ENCODE measurements around the gene AGER. TPM values are rescaled to one million over a fixed set of nuclear protein-coding genes. Genes with fewer than 3 reads are reported as not detected.

AGER gene
- total and polyA plus RNA-seq, 9 of the 15 experiments (the other 6 are each of a cell fraction or from before 2014, with no cell fraction given): 1.2 to 11.5 (median 4.1) TPM

GRCh38 chr6:32168350-32168749, 15.7 kb downstream of the AGER start (continued):
- no peak for TF ChIP-seq ZMIZ1 (IDR thresholded peaks at IDR 0.05; ENCODE audit: low read depth in 2 of 2, low read length in 2 of 2)
- TF ChIP-seq RCOR1 (IDR thresholded peaks at IDR 0.05; ENCODE audit: borderline replicate concordance in 1 of 2, low read depth in 2 of 2, low read length in 2 of 2): no peak
- TF ChIP-seq TFAP4 (CRISPR knock-in tag; IDR thresholded peaks at IDR 0.05; ENCODE audit: borderline replicate concordance): no peak
- TF ChIP-seq, protein P1, sequence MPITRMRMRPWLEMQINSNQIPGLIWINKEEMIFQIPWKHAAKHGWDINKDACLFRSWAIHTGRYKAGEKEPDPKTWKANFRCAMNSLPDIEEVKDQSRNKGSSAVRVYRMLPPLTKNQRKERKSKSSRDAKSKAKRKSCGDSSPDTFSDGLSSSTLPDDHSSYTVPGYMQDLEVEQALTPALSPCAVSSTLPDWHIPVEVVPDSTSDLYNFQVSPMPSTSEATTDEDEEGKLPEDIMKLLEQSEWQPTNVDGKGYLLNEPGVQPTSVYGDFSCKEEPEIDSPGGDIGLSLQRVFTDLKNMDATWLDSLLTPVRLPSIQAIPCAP (CRISPR knock-in tag; IDR thresholded peaks at IDR 0.05; ENCODE audit: borderline replicate concordance): no peak
- TF ChIP-seq HIVEP1 (CRISPR knock-in tag; IDR thresholded peaks at IDR 0.05): no peak
- no peak for TF ChIP-seq ZNF217 (CRISPR knock-in tag; IDR thresholded peaks at IDR 0.05)
- TF ChIP-seq ZBTB26 (CRISPR knock-in tag; IDR thresholded peaks at IDR 0.05): no peak
- TF ChIP-seq ZFP1 (CRISPR knock-in tag; IDR thresholded peaks at IDR 0.05): no peak
- peak; percentile 25; the same call in 1 of the 2 replicates for TF ChIP-seq GABPA (tag; conservative IDR thresholded peaks at IDR 0.05; ENCODE audit: low read depth)
- TF ChIP-seq, protein P2, sequence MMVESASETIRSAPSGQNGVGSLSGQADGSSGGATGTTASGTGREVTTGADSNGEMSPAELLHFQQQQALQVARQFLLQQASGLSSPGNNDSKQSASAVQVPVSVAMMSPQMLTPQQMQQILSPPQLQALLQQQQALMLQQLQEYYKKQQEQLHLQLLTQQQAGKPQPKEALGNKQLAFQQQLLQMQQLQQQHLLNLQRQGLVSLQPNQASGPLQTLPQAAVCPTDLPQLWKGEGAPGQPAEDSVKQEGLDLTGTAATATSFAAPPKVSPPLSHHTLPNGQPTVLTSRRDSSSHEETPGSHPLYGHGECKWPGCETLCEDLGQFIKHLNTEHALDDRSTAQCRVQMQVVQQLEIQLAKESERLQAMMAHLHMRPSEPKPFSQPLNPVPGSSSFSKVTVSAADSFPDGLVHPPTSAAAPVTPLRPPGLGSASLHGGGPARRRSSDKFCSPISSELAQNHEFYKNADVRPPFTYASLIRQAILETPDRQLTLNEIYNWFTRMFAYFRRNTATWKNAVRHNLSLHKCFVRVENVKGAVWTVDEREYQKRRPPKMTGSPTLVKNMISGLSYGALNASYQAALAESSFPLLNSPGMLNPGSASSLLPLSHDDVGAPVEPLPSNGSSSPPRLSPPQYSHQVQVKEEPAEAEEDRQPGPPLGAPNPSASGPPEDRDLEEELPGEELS (CRISPR knock-in tag; IDR thresholded peaks at IDR 0.05; ENCODE audit: borderline replicate concordance): no peak
- TF ChIP-seq MAFF (IDR thresholded peaks at IDR 0.05; ENCODE audit: low read length): no peak
- TF ChIP-seq RAD21 (CRISPR knock-in tag; conservative IDR thresholded peaks at IDR 0.05 in 1 of 2, IDR thresholded peaks at IDR 0.05 in 1 of 2): 0 out of 4 replicates have a peak, but pooled peaks of 1 of the 2 experiments have one; percentile 9
- no peak for TF ChIP-seq SMAD2 (IDR thresholded peaks at IDR 0.05; ENCODE audit: low read depth, low read length)
- peak; percentile 4; the same call in 1 of the 2 replicates for TF ChIP-seq ZNF23 (CRISPR knock-in tag; IDR thresholded peaks at IDR 0.05)
- TF ChIP-seq CREM (IDR thresholded peaks at IDR 0.05; ENCODE audit: low read depth): no peak
- TF ChIP-seq PHB (CRISPR knock-in tag; IDR thresholded peaks at IDR 0.05): peak; percentile 90; the same call in 1 of the 2 replicates
- no peak for TF ChIP-seq MXI1 (IDR thresholded peaks at IDR 0.05; ENCODE audit: low read depth, low read length)
- no peak for TF ChIP-seq ZNF165 (CRISPR knock-in tag; IDR thresholded peaks at IDR 0.05; ENCODE audit: borderline replicate concordance)
- no peak for TF ChIP-seq ETV1 (tag; conservative IDR thresholded peaks at IDR 0.05; ENCODE audit: low read depth)
- no peak for TF ChIP-seq LEF1 (IDR thresholded peaks at IDR 0.05)
